Neural progenitor cell (in vitro differentiated cells): ENCODE data around the gene EYA4.

ENCODE experiments used
- CTCF ChIP-seq: fragments of 200-600 bp; sonication (generic); IDR thresholded peaks from 2 replicates; pipeline ENCODE4 v1.5.1; 2017; ENCODE audit warnings: antibody characterized with exemption, mild to moderate bottlenecking
- EZH2 ChIP-seq: fragments of 200-600 bp; sonication (generic); IDR thresholded peaks from 2 replicates; pipeline ENCODE4 v1.6.1; 2017; ENCODE audit warnings: antibody characterized with exemption, mild to moderate bottlenecking, moderate library complexity

- TF ChIP-seq EZH2 (no peak), CTCF (no peak)
These were observed 215.3 kb downstream of the EYA4 start for GRCh38 chr6:133456439-133456838.
